Activated CD4-positive, alpha-beta T cell treated with anti-CD3 and anti-CD28 coated beads, Interleukin-2, amount 10 ng/mL, durations not matched to agents 7 days and 5 days (primary cell): ENCODE measurements around the gene MRTO4. TPM values are rescaled to one million over a fixed set of nuclear protein-coding genes. Genes with fewer than 3 reads are reported as not detected.
"Not testable (repeated sequence)": the region's sequence is repeated elsewhere in the genome, so short reads cannot be mapped to it uniquely, and the experiment has no call there.

Source experiments
- CTCF ChIA-PET: fragments of 350-600 bp; sonication (Branson Sonifier 250); formaldehyde crosslinking; loops from one replicate; lab custom pipeline; 2021; ENCODE audit warnings: antibody characterized with exemption; lab: Charles Lee
- POLR2A ChIA-PET: fragments of 350-600 bp; sonication (Branson Sonifier 250); formaldehyde crosslinking; loops from one replicate; lab custom pipeline; 2021; ENCODE audit warnings: antibody characterized with exemption; lab: Charles Lee
- DNase-seq: peaks from one replicate; pipeline ENCODE4 v3.0.0-alpha.2; 2020
- H3K27ac Mint-ChIP-seq: one replicate; pipeline ENCODE4 v1.8.0; 2021; ENCODE audit warnings: mild to moderate bottlenecking, moderate library complexity, mixed read lengths
- H3K27me3 Mint-ChIP-seq: one replicate; pipeline ENCODE4 v1.8.0; 2021; ENCODE audit warnings: mixed read lengths
- H3K36me3 Mint-ChIP-seq: one replicate; pipeline ENCODE4 v1.8.0; 2021; ENCODE audit warnings: low read depth, mixed read lengths
- H3K4me1 Mint-ChIP-seq: one replicate; pipeline ENCODE4 v1.8.0; 2021; ENCODE audit warnings: mixed read lengths
- H3K4me3 Mint-ChIP-seq: one replicate; pipeline ENCODE4 v1.8.0; 2021; ENCODE audit warnings: mild to moderate bottlenecking, moderate library complexity, mixed read lengths
- H3K9me3 Mint-ChIP-seq: one replicate; pipeline ENCODE4 v1.8.0; 2021; ENCODE audit warnings: mixed read lengths
- total RNA-seq, 2 experiments: library from RNA; stranded (reverse); gene quantifications; one replicate each; pipeline ENCODE4 v1.2.3, GENCODE V29; 2021

The MRTO4 gene
- total RNA-seq, 2 experiments from 2014 or later = 27.2 to 32.5 TPM

- no peak for DNase-seq
- Mint-ChIP-seq H3K36me3 (peaks cover 16% of the 10 kb centered on the region), H3K27me3 (no peaks in the 10 kb centered on the region), H3K9me3 (no peaks in the 10 kb centered on the region), H3K4me3 (no peak overlapping the region), H3K4me1 (peaks cover 4% of the 10 kb centered on the region), H3K27ac (no peak overlapping the region)
- ChIA-PET CTCF (interaction anchor here (0.5 kb wide), 1 partner anchor 307 kb away, joined by 3 read pairs; no protein-coding TSS in a partner anchor), POLR2A (no interaction called here)
Measured at GRCh38 chr1:19260211-19261138, 8.9 kb downstream of the MRTO4 start.

GRCh38 chr1:19262047-19262446, 10.4 kb downstream of the MRTO4 start:
- ChIA-PET POLR2A (no interaction called here), CTCF (interaction anchor here (1.2 kb wide), 1 partner anchor 25 kb away, joined by 3 read pairs; no protein-coding TSS in a partner anchor)

GRCh38 chr1:19262744-19263143, 11.1 kb downstream of the MRTO4 start:
- Mint-ChIP-seq H3K4me3 (no peak overlapping the region), H3K4me1 (no peaks in the 10 kb centered on the region), H3K27me3 (no peaks in the 10 kb centered on the region), H3K27ac (no peak overlapping the region), H3K9me3 (no peaks in the 10 kb centered on the region), H3K36me3 (peaks cover 7% of the 10 kb centered on the region)
- DNase-seq = no peak
- ChIA-PET POLR2A (no interaction called here), CTCF (interaction anchor here (1.2 kb wide), 1 partner anchor 340 kb away, joined by 3 read pairs; no protein-coding TSS in a partner anchor)

More at GRCh38 chr1:19262047-19262446, 10.4 kb downstream of the MRTO4 start:
- H3K4me3 Mint-ChIP-seq = no peak overlapping the region
- H3K27ac Mint-ChIP-seq = no peak overlapping the region
- H3K27me3 Mint-ChIP-seq = no peaks in the 10 kb centered on the region
- no peaks in the 10 kb centered on the region for H3K9me3 Mint-ChIP-seq
- no peak for DNase-seq
- H3K4me1 Mint-ChIP-seq = peaks cover 2% of the 10 kb centered on the region
- H3K36me3 Mint-ChIP-seq = peaks cover 10% of the 10 kb centered on the region

DNA sequence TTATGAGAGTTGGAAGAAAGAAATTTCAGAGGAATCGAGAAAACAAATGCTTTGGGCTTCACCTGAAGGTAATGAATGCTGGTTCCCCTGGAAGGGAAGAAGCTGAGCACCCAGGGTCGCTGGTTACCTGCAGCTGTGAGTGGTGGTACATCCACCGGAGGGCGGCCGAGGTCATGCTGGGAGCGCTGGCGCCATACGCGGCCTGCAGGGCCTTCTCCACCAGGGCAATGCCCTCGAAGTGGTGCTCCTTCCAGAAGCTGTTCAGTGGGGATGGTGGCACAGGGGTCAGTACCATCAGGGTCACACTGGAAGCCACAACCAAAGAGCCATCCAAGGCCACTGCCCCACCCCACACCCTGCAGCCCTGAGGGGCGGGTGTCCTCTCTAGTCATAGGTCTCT, 16.8 kb downstream of the MRTO4 start:
- Mint-ChIP-seq H3K36me3 (peaks cover 4% of the 10 kb centered on the region), H3K4me1 (no peaks in the 10 kb centered on the region), H3K9me3 (no peaks in the 10 kb centered on the region), H3K4me3 (no peak overlapping the region), H3K27me3 (peaks cover 9% of the 10 kb centered on the region), H3K27ac (no peak overlapping the region)
- CTCF ChIA-PET = no interaction called here
- POLR2A ChIA-PET = no interaction called here
- no peak for DNase-seq

- H3K9me3 Mint-ChIP-seq, POLR2A ChIA-PET, H3K4me3 Mint-ChIP-seq, DNase-seq, CTCF ChIA-PET, H3K27ac Mint-ChIP-seq, H3K36me3 Mint-ChIP-seq, H3K4me1 Mint-ChIP-seq: not testable (repeated sequence)
- H3K27me3 Mint-ChIP-seq = peaks cover 14% of the 10 kb centered on the region
Measured at GRCh38 chr1:19269427-19270342, 18.1 kb downstream of the MRTO4 start.

DNA sequence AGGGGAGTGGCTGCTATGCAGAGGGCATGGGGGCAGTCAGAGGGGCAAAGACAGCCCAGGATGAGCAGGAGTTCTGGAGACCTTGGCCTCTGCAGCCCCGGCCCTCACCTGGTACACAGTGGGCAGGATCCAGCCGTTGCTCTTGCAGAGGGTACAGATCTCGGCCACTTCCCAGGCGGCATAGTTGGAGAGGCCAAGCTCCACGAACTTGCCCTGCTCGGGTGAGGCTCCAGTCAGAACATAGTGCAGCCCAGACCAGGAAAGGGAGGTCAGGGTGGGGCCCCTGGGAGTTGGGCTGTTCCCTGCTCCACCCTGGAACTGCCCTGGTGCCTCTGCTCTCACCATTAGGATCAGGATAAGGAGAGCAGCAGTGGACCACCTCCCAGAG, 18.7 kb downstream of the MRTO4 start:
- H3K4me1 Mint-ChIP-seq, DNase-seq, H3K9me3 Mint-ChIP-seq, H3K27ac Mint-ChIP-seq, H3K36me3 Mint-ChIP-seq, H3K4me3 Mint-ChIP-seq, POLR2A ChIA-PET: not testable (repeated sequence)
- CTCF ChIA-PET = interaction anchor here (0.6 kb wide), 1 partner anchor 340 kb away, joined by 3 read pairs; no protein-coding TSS in a partner anchor
- peaks cover 15% of the 10 kb centered on the region for H3K27me3 Mint-ChIP-seq

DNA sequence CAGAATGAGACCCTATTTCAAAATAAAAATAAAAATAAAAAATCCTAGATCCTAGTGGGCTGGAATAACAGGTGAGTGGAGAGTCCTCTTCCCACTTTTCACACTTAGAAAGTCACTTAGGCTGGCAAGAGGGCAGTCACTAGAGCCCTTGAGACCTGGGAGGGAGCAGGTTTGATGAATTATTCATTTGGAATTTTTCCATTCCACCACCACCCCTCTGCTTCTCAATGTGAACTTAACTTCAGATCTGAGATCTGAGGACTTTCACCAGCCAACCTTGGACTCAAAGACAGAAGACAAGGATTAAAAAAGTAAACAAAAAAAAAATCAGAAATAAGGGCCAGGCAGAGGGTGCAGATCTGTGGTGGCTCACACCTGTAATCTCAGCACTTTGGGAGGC, 20.5 kb downstream of the MRTO4 start:
- H3K36me3 Mint-ChIP-seq = peaks cover 10% of the 10 kb centered on the region
- no peaks in the 10 kb centered on the region for H3K4me1 Mint-ChIP-seq
- H3K27ac Mint-ChIP-seq = no peak overlapping the region
- peaks cover 4% of the 10 kb centered on the region for H3K9me3 Mint-ChIP-seq
- no peak overlapping the region for H3K4me3 Mint-ChIP-seq
- peaks cover 20% of the 10 kb centered on the region for H3K27me3 Mint-ChIP-seq
- ChIA-PET POLR2A (no interaction called here), CTCF (interaction anchor here (0.7 kb wide), 1 partner anchor 81 kb away, joined by 3 read pairs; no protein-coding TSS in a partner anchor)
- no peak for DNase-seq

GRCh38 chr1:19273106-19273843, 21.7 kb downstream of the MRTO4 start:
- ChIA-PET POLR2A (no interaction called here), CTCF (interaction anchor here (0.6 kb wide), 1 partner anchor 32 kb away, joined by 3 read pairs; no protein-coding TSS in a partner anchor)
- H3K27ac Mint-ChIP-seq = no peak overlapping the region
- H3K4me3 Mint-ChIP-seq = no peak overlapping the region
- peaks cover 10% of the 10 kb centered on the region for H3K36me3 Mint-ChIP-seq
- H3K9me3 Mint-ChIP-seq = peaks cover 4% of the 10 kb centered on the region
- DNase-seq = no peak
- H3K4me1 Mint-ChIP-seq = no peaks in the 10 kb centered on the region
- peaks cover 21% of the 10 kb centered on the region for H3K27me3 Mint-ChIP-seq

DNA sequence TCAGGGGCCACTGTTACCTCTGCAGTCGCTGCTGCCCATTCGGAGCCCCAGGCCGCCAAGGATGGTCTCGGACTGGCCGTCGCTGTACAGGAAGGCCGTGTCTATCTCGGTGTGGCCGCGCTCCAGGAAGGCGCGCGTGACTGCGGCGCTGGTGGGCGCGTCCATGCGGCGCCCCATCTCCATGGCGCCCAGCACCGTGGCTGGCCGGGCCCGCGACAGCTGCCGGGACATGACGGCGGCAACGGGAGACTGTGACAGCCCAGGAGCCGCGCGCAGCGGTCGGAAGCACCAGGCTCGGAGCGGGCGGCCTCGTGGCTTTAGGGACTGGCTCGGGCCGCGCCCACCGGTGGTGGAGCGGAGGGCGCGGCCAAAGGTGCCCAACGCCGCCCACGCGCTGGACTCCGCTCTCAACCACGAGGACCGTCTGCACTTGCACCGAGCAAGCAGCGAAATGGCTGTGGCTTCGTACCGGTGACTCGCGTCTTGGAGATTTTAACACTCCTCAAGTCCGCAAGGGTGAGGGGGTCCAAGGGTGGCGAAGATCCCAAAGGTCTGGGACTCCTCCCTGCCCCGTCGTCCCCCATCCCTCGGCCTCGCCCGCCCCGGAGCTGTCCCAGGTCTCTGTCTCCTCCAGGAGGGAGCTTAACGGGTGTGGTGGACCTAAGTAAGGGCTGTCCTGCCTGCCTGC, 22.4 kb downstream of the MRTO4 start:
- CTCF ChIA-PET = interaction anchor here (1.0 kb wide), 1 partner anchor 10 kb away, joined by 3 read pairs; no protein-coding TSS in a partner anchor
- H3K27ac Mint-ChIP-seq, H3K4me3 Mint-ChIP-seq, H3K4me1 Mint-ChIP-seq, H3K36me3 Mint-ChIP-seq, DNase-seq, H3K9me3 Mint-ChIP-seq, POLR2A ChIA-PET: not testable (repeated sequence)
- H3K27me3 Mint-ChIP-seq = peaks cover 21% of the 10 kb centered on the region

DNA sequence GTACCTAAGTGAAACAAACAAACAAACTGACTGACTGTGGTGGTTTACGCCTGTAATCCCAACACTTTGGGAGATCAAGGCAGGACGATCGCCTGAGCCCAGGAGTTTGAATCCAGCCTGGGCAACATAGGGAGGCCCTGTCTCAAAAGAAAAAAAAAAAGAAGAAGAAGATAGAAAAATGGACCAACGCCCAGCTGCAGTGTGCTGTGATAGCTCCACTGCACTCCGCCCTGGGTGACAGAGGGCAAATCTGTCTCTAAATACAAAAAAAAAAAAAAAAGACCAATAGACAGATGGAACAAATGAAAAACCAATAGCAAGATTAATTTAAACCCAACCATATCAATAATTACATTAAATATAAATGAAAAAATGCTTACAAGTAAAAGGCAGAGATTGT, 23.0 kb downstream of the MRTO4 start:
- Mint-ChIP-seq H3K4me3 (no peak overlapping the region), H3K27ac (no peak overlapping the region), H3K4me1 (no peaks in the 10 kb centered on the region), H3K36me3 (peaks cover 10% of the 10 kb centered on the region), H3K27me3 (peaks cover 21% of the 10 kb centered on the region), H3K9me3 (peaks cover 4% of the 10 kb centered on the region)
- CTCF ChIA-PET = interaction anchor here (0.6 to 1.0 kb wide), 2 partner anchors 9 to 412 kb away, joined by 3 read pairs; no protein-coding TSS in a partner anchor
- POLR2A ChIA-PET = no interaction called here
- no peak for DNase-seq

GRCh38 chr1:19283891-19284290, 32.3 kb downstream of the MRTO4 start:
- no peak for DNase-seq
- Mint-ChIP-seq H3K4me3 (no peak overlapping the region), H3K4me1 (peaks cover 4% of the 10 kb centered on the region), H3K27me3 (peaks cover 7% of the 10 kb centered on the region), H3K9me3 (no peaks in the 10 kb centered on the region), H3K36me3 (no peaks in the 10 kb centered on the region), H3K27ac (no peak overlapping the region)
- ChIA-PET CTCF (interaction anchor here (0.7 to 1.0 kb wide), 3 partner anchors 9 to 1688 kb away, joined by 3 to 4 read pairs (median 3); no protein-coding TSS in a partner anchor), POLR2A (no interaction called here)
